Adrenal gland (tissue), 12 donors: ENCODE data around the gene NOP53. TPM values are rescaled to one million over a fixed set of nuclear protein-coding genes. Genes with fewer than 3 reads are reported as not detected.
"Not testable (repeated sequence)": the region's sequence is repeated elsewhere in the genome, so short reads cannot be mapped to it uniquely, and the experiment has no call there.

ENCODE experiments used
- DNase-seq, 7 donors: peaks; one replicate each; pipeline ENCODE4 v3.0.0-alpha.2; 2019 to 2020
- H3K27ac ChIP-seq, 5 donors: fragments of 200-600 bp; sonication (generic) in 4 of 5; 1 replicate in 3 of 5; 2 replicates in 2 of 5; pipeline versions ENCODE4 v1.5.1 to v1.8.0; 2016 to 2020; ENCODE audit warnings: mild to moderate bottlenecking in 1 of 5
- H3K27me3 ChIP-seq: fragments of 200-600 bp; 2 replicates; pipeline ENCODE4 v1.8.0; 2021
- H3K36me3 ChIP-seq, 2 donors: fragments of 200-600 bp; replicated peaks in 1 of 2; 1 replicate in 1 of 2; 2 replicates in 1 of 2; pipeline versions ENCODE4 v1.5.1 to v1.8.0; 2018 to 2022
- H3K4me1 ChIP-seq, 2 donors: fragments of 200-600 bp; replicated peaks in 1 of 2; 1 replicate in 1 of 2; 2 replicates in 1 of 2; pipeline versions ENCODE4 v1.5.1 to v1.8.0; 2018 to 2021
- H3K4me3 ChIP-seq, 4 donors: fragments of 200-600 bp; sonication (generic) in 3 of 4; one replicate each; pipeline ENCODE4 v1.5.1; 2016 to 2018
- H3K9me3 ChIP-seq, 3 donors: fragments of 200-600 bp; sonication (generic) in 1 of 3; replicated peaks in 1 of 3; 1 replicate in 2 of 3; 2 replicates in 1 of 3; pipeline versions ENCODE4 v1.5.1 to v1.8.0; 2016 to 2021
- CTCF ChIP-seq, 6 experiments: fragments of 450-650 bp in 4 of 6; fragments of 200-600 bp in 2 of 6; sonication (generic) in 1 of 6; IDR thresholded peaks; 1 replicate in 5 of 6; 2 replicates in 1 of 6; pipeline versions ENCODE4 v1.5.1 to v1.8.0; 2016 to 2021; ENCODE audit warnings: antibody characterized with exemption in 6 of 6, mild to moderate bottlenecking in 2 of 6, moderate library complexity in 1 of 6
- POLR2A ChIP-seq, 2 donors: fragments of 450-650 bp; IDR thresholded peaks; one replicate each; pipeline ENCODE4 v1.6.1; 2017; ENCODE audit warnings: antibody characterized with exemption in 2 of 2, mild to moderate bottlenecking in 2 of 2, moderate library complexity in 1 of 2
- WGBS, 4 donors: extraction: QIAGEN DNeasy Blood & Tissue Kit in 2 of 4; methylation state at CpG; one replicate each; pipeline versions ENCODE4 v1.1.5 to v1.1.7; 2013 to 2017; 5-methylcytosine and 5-hydroxymethylcytosine counted together
- intact Hi-C, 2 donors: fragments of 100-400 bp; cut with DNase I; formaldehyde crosslinking; loops; one replicate each; pipeline versions ENCODE4 v1.14.1 to v1.15.0; 2022 to 2023
- polyA plus RNA-seq, 3 donors: library from polyadenylated mRNA; stranded (reverse); fragments of 200-250 nt in 2 of 3; fragments of 350-450 nt in 1 of 3; fragmentation: Illumina TruSeq in 1 of 3; extraction: RNeasy Lipid Tissue Mini Kit (QIAGEN cat#74804) in 1 of 3; gene quantifications; one replicate each; pipeline ENCODE4 v1.2.3, GENCODE V29; 2013 to 2014
- total RNA-seq, 9 donors: library from RNA; depleted of rRNA in 4 of 9; stranded (reverse); fragments of >200 nt in 4 of 9; fragments of 120-200 nt in 1 of 9; fragmentation: NEBNext Ultra II Directional in 1 of 9; extraction: Animal tissue kit (Norgen Biotek cat#: 25700) in 1 of 9; gene quantifications; one replicate each; pipeline versions ENCODE4 v1.1.0 to v1.2.4, GENCODE V29; 2013 to 2023
- donor health status: healthy with polysubstance abuse.
- donor health status: Bipolar disorder and iron deficiency.
- donor health status: DM: yes; HTN: yes; CAD: no.
- donor health status: DM: no; HTN: no; CAD: no.
- donor health status: DM: no; HTN: no; CAD: no.
- donor health status: DM: yes; HTN: yes; CAD: no.

NOP53 gene
- total and polyA plus RNA-seq, 12 donors = 118 to 420 (median 325) TPM

- peak overlapping the region in 1 of 5 donors; percentile 17 for H3K27ac ChIP-seq
- 51 to 65% (median 57%) methylated on average over 4 of the region's 4 CpGs for WGBS, 4 donors
- peaks cover 13 to 18% of the 10 kb centered on the region in 2 donors for H3K4me1 ChIP-seq
- TF ChIP-seq POLR2A (IDR thresholded peaks at IDR 0.05) (no peak), CTCF (IDR thresholded peaks at IDR 0.05) (no peak)
- H3K9me3 ChIP-seq = no peaks in the 10 kb centered on the region
- DNase-seq = peak in 1 of 7 donors; percentile 34
- H3K27me3 ChIP-seq = no peaks in the 10 kb centered on the region
- peaks cover 0 to 25% of the 10 kb centered on the region in 2 donors for H3K36me3 ChIP-seq
- H3K4me3 ChIP-seq = no peak overlapping the region
- intact Hi-C loops = no loop called here
Measured at GRCh38 chr19:47726467-47726866, 18.9 kb upstream of the NOP53 start.

GRCh38 chr19:47728295-47728694 is 17.1 kb upstream of the NOP53 start:
- peaks cover 0 to 25% of the 10 kb centered on the region in 2 donors for H3K36me3 ChIP-seq
- peaks cover 11 to 13% of the 10 kb centered on the region in 2 donors for H3K4me1 ChIP-seq

GRCh38 chr19:47729468-47729798 is 15.9 kb upstream of the NOP53 start:
- 41 to 60% (median 54%) methylated on average over 5 to 9 of the region's 9 CpGs for WGBS, 4 donors
- no peak for TF ChIP-seq CTCF (IDR thresholded peaks at IDR 0.05)
- TF ChIP-seq POLR2A (IDR thresholded peaks at IDR 0.05) = no peak
- Histone ChIP-seq H3K4me3 (no peak overlapping the region), H3K27me3 (no peaks in the 10 kb centered on the region), H3K27ac (peak overlapping the region in 3 of 5 donors; percentile 19 to 78 (median 56)), H3K4me1 (peaks cover 4 to 8% of the 10 kb centered on the region in 2 donors), H3K36me3 (peaks cover 0 to 25% of the 10 kb centered on the region in 2 donors), H3K9me3 (no peaks in the 10 kb centered on the region)
- intact Hi-C loops = no loop called here
- peak in 1 of 7 donors; percentile 36 for DNase-seq

More at GRCh38 chr19:47728295-47728694, 17.1 kb upstream of the NOP53 start:
- H3K27ac ChIP-seq, H3K9me3 ChIP-seq, DNase-seq, H3K4me3 ChIP-seq, intact Hi-C loops, H3K27me3 ChIP-seq: not testable (repeated sequence)
- 91 to 93% (median 92%) methylated on average over 4 of the region's 4 CpGs for WGBS, 4 donors

- 51 to 57% (median 52%) methylated on average over 26 to 30 of the region's 30 CpGs for WGBS, 4 donors
- Histone ChIP-seq H3K9me3 (no peaks in the 10 kb centered on the region), H3K27ac (peak overlapping the region in 3 of 5 donors; percentile 19 to 78 (median 56)), H3K4me3 (no peak overlapping the region), H3K4me1 (peaks cover 4 to 8% of the 10 kb centered on the region in 2 donors), H3K36me3 (peaks cover 0 to 25% of the 10 kb centered on the region in 2 donors), H3K27me3 (no peaks in the 10 kb centered on the region)
- DNase-seq = peak in 6 of 7 donors; percentile 35 to 74 (median 52)
- no peak for TF ChIP-seq CTCF (IDR thresholded peaks at IDR 0.05)
- no peak for TF ChIP-seq POLR2A (IDR thresholded peaks at IDR 0.05)
- intact Hi-C loops = no loop called here
Measured at GRCh38 chr19:47729799-47730520, 15.4 kb upstream of the NOP53 start.

GRCh38 chr19:47730521-47730889 is 14.8 kb upstream of the NOP53 start:
- Histone ChIP-seq H3K4me1 (peaks cover 4 to 8% of the 10 kb centered on the region in 2 donors), H3K27ac (peak overlapping the region in 1 of 5 donors; percentile 78), H3K36me3 (peaks cover 0 to 25% of the 10 kb centered on the region in 2 donors), H3K27me3 (no peaks in the 10 kb centered on the region), H3K9me3 (no peaks in the 10 kb centered on the region), H3K4me3 (no peak overlapping the region)
- 81 to 96% (median 91%) methylated on average over 8 of the region's 8 CpGs for WGBS, 4 donors
- DNase-seq = no peak
- TF ChIP-seq CTCF (IDR thresholded peaks at IDR 0.05) (no peak), POLR2A (IDR thresholded peaks at IDR 0.05) (no peak)
- intact Hi-C loops = no loop called here
